Mesothelial cell of epicardium (in vitro differentiated cells): ENCODE measurements around the gene GET4. TPM values are rescaled to one million over a fixed set of nuclear protein-coding genes. Genes with fewer than 3 reads are reported as not detected.

ENCODE experiments used
- DNase-seq, 2 experiments: peaks; one replicate each; pipeline ENCODE4 v3.0.0; 2021; ENCODE audit warnings: low spot score in 2 of 2; ENCODE audit not compliant: unreplicated experiment in 2 of 2
- H3K27ac Mint-ChIP-seq: 2 replicates; pipeline ENCODE4 v1.8.0; 2021; ENCODE audit warnings: mixed read lengths
- H3K27me3 Mint-ChIP-seq: 2 replicates; pipeline ENCODE4 v1.8.0; 2021; ENCODE audit warnings: low read depth, mixed read lengths
- H3K36me3 Mint-ChIP-seq: 2 replicates; pipeline ENCODE4 v1.8.0; 2021; ENCODE audit warnings: mixed read lengths
- H3K4me1 Mint-ChIP-seq: 2 replicates; pipeline ENCODE4 v1.8.0; 2021; ENCODE audit warnings: mixed read lengths
- H3K4me3 Mint-ChIP-seq: 2 replicates; pipeline ENCODE4 v1.8.0; 2021; ENCODE audit warnings: mild to moderate bottlenecking, moderate library complexity, mixed read lengths
- H3K9me3 Mint-ChIP-seq: 2 replicates; pipeline ENCODE4 v1.8.0; 2021; ENCODE audit warnings: mixed read lengths
- total RNA-seq: library from RNA; stranded (reverse); gene quantifications from 3 replicates; pipeline ENCODE4 v1.2.1, GENCODE V29; 2021
- TF ChIP-seq, protein P1 (sequence below): fragments of 200-600 bp; sonication (generic); IDR thresholded peaks from one replicate; pipeline ENCODE4 v1.5.0; 2021; ENCODE audit warnings: antibody characterized with exemption; ENCODE audit not compliant: unreplicated experiment

Gene GET4
- total RNA-seq, 1 donor from 2014 or later = 77.6 TPM

DNA sequence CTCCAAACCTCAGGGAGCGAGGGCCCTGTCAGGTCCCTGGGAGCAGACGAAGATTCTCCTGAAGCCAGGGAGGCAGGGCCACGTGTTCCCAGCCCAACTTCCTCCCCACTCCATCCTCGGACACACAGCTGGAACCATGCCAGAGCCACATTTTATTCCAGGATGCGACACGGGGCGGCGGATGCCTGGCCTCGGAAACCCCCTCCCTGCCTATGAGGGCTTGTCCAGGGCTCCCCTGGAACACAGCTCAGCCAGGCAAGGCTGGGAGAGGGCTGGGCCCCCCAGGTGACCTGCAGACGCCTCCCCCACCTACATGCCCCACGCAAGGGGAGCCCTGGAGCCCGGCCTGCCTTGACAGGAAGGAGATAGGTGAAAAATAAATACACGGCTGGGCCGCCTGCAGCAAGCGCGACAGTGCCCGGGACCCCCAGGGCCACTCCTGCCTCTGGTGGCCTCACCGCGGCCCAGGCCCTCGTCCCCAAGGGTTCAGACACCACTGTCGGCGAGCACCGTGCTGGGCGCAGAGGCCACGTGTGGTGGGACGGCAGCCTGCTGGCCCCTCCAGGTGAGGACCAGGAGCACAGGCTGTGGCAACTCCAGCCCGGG, 21.5 kb downstream of the GET4 start:
- DNase-seq = no peak
- no peaks in the 10 kb centered on the region for H3K9me3 Mint-ChIP-seq
- peaks cover 15% of the 10 kb centered on the region for H3K36me3 Mint-ChIP-seq
- TF ChIP-seq, protein P1, sequence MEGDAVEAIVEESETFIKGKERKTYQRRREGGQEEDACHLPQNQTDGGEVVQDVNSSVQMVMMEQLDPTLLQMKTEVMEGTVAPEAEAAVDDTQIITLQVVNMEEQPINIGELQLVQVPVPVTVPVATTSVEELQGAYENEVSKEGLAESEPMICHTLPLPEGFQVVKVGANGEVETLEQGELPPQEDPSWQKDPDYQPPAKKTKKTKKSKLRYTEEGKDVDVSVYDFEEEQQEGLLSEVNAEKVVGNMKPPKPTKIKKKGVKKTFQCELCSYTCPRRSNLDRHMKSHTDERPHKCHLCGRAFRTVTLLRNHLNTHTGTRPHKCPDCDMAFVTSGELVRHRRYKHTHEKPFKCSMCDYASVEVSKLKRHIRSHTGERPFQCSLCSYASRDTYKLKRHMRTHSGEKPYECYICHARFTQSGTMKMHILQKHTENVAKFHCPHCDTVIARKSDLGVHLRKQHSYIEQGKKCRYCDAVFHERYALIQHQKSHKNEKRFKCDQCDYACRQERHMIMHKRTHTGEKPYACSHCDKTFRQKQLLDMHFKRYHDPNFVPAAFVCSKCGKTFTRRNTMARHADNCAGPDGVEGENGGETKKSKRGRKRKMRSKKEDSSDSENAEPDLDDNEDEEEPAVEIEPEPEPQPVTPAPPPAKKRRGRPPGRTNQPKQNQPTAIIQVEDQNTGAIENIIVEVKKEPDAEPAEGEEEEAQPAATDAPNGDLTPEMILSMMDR = no peak
- H3K27me3 Mint-ChIP-seq = peaks cover 6% of the 10 kb centered on the region
- no peak overlapping the region for H3K27ac Mint-ChIP-seq
- H3K4me3 Mint-ChIP-seq = no peak overlapping the region
- peaks cover 1% of the 10 kb centered on the region for H3K4me1 Mint-ChIP-seq

DNA sequence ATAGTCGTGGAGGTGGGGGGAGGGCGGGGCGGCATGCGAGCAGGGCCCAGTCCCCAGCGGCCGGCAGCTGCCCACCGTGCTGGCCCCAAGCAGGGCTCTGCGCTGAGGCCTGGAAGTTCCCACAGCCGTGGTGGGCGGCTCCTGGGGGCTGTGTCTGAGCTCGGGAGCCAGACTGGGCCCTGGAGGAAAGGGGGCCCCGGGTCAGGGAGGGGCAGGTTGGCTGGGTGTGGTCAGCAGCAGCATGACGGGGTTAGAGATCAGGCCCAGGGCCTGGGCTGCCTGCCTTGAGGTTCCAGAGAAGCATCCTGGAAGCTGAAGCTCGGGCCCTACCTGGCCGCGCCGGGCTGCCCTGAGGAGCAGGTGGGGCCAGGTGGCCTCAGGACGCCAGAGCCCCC, 22.1 kb downstream of the GET4 start:
- Mint-ChIP-seq H3K9me3 (no peaks in the 10 kb centered on the region), H3K4me1 (peaks cover 1% of the 10 kb centered on the region), H3K4me3 (no peak overlapping the region), H3K36me3 (peaks cover 12% of the 10 kb centered on the region), H3K27ac (no peak overlapping the region), H3K27me3 (peaks cover 12% of the 10 kb centered on the region)
- DNase-seq = no peak
- TF ChIP-seq, protein P1 = no peak

DNA sequence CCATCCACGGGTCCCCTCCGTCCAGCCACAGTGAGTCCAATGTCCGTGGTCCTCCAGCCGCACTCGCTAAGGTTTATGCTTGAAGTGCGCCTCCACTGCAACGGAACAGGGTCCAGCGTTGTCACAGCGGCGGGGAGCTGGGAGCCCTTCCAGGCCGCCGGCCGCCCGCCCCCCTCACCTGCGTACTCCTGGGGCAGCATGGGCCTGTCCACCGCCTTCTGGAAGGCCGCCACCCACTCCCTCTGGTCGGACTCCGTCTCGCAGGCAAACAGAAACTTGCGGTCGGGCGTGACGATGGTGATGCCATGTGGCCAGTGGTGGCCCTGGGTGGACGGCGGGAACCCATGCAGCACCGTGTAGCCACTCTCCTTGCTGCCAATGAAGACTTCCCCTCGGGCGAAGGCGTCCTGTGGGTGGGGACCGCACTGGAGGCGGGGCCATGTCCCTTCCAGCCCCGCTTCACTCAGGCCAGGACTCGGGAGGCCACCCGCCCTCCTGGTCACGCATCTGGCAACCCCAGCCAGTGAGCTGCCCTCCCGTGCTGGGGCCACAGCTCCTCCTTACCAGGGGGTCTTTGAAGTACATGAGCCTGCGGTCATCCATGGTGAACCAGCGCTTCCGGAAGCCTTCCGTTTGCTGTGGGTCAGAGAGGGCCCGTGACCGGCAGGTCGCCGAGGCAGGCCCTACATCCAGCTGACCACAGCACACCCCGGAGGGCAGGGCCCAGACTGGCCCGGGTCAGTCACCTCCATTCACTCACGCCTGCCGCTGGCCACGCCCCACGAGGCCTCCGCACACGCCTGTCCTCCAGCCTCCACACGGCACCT, 22.7 kb downstream of the GET4 start:
- DNase-seq = no peak
- H3K27me3 Mint-ChIP-seq = peaks cover 18% of the 10 kb centered on the region
- H3K36me3 Mint-ChIP-seq = peaks cover 10% of the 10 kb centered on the region
- H3K9me3 Mint-ChIP-seq = no peaks in the 10 kb centered on the region
- no peak overlapping the region for H3K4me3 Mint-ChIP-seq
- no peak overlapping the region for H3K27ac Mint-ChIP-seq
- TF ChIP-seq, protein P1 = no peak
- peaks cover 1% of the 10 kb centered on the region for H3K4me1 Mint-ChIP-seq

DNA sequence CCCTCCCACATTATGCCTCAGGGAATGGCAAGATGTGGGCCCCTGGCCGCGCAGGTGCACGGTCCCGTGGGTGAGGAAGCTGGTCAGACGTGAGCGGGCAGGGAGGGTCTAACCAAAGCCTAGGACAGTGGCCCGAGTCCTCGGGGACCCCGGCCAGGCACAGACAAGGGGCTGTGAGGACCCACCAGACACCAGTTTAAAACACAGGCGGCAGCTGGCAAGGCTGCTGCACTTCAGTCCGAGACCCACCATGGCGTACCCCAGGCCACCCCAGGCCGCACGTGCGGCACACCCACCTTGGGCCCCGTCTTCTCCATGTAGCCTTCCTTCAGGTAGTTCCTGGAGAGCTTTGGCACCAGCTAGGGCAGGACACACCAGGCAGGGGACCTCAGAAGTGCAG, 23.5 kb downstream of the GET4 start:
- H3K4me1 Mint-ChIP-seq = peaks cover 1% of the 10 kb centered on the region
- no peak for DNase-seq
- no peaks in the 10 kb centered on the region for H3K9me3 Mint-ChIP-seq
- peaks cover 20% of the 10 kb centered on the region for H3K27me3 Mint-ChIP-seq
- peaks cover 10% of the 10 kb centered on the region for H3K36me3 Mint-ChIP-seq
- no peak overlapping the region for H3K27ac Mint-ChIP-seq
- TF ChIP-seq, protein P1 = no peak
- no peak overlapping the region for H3K4me3 Mint-ChIP-seq

GRCh38 chr7:900331-901040, 24.1 kb downstream of the GET4 start:
- Mint-ChIP-seq H3K4me3 (no peak overlapping the region), H3K9me3 (no peaks in the 10 kb centered on the region), H3K36me3 (peaks cover 7% of the 10 kb centered on the region), H3K4me1 (peaks cover 1% of the 10 kb centered on the region), H3K27ac (no peak overlapping the region), H3K27me3 (peaks cover 27% of the 10 kb centered on the region)
- DNase-seq = no peak
- TF ChIP-seq, protein P1 = no peak
